Loucy (cell line): ENCODE data around the gene GAS7.

Source experiments
- EZH2phosphoT487 ChIP-seq: fragments of 200-600 bp; IDR thresholded peaks from 2 replicates; pipeline ENCODE4 v1.6.1; 2018; ENCODE audit warnings: antibody characterized with exemption, mild to moderate bottlenecking, moderate library complexity, borderline replicate concordance
- TF ChIP-seq, protein P1 (sequence below): fragments of 200-600 bp; sonication (generic); conservative IDR thresholded peaks from 2 replicates; pipeline ENCODE4 v1.5.1; 2014; ENCODE audit warnings: mild to moderate bottlenecking, antibody characterized with exemption, low read length

DNA sequence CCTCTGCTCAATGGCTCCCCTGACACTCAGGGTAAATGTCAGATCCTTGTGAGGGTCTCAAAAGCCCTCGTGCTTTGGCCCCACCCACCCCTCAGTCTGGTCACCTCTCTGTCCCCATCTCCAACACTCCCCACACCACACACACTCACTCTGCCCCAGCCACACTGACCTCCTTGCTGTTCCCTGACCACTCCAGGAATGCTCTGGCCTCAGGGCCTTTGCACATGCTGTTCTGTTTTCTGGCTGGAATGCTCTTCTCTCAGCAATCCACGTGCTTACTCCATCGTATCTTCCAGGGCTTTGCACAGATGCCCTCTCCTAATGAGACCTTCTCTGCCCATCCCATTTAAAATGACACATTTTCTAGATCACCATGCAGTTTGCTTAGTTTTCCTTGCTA is 28.2 kb downstream of the GAS7 start:
- TF ChIP-seq, protein P1, sequence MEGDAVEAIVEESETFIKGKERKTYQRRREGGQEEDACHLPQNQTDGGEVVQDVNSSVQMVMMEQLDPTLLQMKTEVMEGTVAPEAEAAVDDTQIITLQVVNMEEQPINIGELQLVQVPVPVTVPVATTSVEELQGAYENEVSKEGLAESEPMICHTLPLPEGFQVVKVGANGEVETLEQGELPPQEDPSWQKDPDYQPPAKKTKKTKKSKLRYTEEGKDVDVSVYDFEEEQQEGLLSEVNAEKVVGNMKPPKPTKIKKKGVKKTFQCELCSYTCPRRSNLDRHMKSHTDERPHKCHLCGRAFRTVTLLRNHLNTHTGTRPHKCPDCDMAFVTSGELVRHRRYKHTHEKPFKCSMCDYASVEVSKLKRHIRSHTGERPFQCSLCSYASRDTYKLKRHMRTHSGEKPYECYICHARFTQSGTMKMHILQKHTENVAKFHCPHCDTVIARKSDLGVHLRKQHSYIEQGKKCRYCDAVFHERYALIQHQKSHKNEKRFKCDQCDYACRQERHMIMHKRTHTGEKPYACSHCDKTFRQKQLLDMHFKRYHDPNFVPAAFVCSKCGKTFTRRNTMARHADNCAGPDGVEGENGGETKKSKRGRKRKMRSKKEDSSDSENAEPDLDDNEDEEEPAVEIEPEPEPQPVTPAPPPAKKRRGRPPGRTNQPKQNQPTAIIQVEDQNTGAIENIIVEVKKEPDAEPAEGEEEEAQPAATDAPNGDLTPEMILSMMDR: no peak
- TF ChIP-seq EZH2phosphoT487: no peak
